GM18868 (cell line): ENCODE results near the gene FBXL17.

Experiments used
- ATAC-seq: cut with Tn5 transposase; IDR thresholded peaks from one replicate; pipeline ENCODE4 v1.9.1; 2021; ENCODE audit warnings: mild to moderate bottlenecking, moderate library complexity; ENCODE audit not compliant: unreplicated experiment

Gene FBXL17

DNA sequence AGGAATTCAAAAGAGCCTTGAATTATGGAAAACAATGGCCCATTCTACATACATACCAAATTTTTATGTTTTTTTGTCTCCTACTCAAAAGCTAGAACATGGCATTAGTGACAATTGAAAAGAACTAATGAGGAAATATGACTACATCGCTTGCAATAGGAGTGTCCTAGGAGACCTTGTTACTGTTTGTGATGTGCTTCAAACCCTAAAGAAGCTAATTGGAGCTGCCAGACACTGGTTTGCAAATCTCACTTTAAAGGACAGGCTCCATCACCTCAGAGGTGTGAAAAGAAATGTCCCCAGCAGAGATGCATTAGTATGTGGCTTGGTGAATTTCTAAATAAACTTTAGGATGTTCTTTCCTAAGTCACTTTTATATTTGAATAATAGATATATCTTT lies 356.9 kb downstream of the FBXL17 start:
- no peak for ATAC-seq

DNA sequence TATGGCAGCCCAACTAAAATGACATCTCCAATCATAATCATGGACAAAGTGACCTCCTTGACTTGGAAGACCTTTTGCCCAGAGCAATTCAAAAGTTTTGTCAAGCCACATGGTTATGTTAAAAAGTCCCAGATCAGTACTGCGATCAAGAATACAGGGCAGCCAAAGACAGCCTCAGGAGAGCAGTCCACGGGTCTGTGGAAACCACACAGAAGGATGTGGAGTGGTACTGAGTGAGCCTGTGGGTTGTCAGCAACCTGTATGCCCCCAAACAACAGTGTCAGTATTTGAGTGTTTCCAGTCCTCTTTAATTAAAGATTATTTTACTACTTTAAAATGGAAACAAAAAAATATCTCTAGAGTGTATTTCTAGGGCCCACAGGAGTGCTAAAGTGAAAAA lies 365.8 kb downstream of the FBXL17 start:
- no peak for ATAC-seq

DNA sequence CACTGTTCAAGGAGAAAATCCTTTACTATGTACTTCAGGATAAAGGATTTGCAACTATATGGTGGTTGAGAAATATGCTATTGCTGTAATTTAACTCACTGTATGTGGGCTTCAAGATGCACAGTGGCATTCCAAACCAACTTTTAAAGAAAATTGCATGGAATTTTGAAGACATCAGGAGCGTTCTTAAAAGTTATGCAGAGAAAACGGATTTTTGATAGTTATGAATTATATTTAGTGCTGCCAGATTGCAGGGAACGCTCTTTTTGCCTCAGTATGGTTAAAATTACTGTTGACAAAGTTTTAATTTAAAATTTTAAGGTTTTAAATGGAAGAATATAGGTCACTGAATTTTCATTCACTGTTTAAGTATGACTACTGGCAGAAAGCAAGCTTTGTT lies 375.1 kb downstream of the FBXL17 start:
- ATAC-seq, result no peak

- peak; percentile 96 for ATAC-seq
Measured at GRCh38 chr5:108003178-108003577, 378.7 kb downstream of the FBXL17 start.

DNA sequence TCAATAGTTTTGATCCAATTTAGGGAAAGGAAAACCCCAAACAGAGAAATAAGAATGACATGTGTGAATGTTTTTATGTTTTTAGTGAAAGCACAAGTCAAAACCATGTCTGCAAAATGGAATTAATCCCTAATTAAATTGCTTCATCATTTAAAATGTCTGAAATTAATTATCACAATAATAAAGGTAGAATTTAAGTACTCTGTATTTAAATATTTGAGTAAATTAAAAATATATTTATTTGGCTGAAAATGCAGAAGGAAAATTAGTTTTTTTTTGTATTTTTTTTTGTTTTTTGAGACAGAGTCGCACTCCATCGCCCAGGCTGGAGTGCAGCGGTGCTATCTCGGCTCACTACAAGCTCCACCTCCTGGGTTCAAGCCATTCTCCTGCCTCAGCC lies 380.7 kb downstream of the FBXL17 start:
- ATAC-seq, result no peak

GRCh38 chr5:107997338-107997980 lies 384.4 kb downstream of the FBXL17 start:
- ATAC-seq, result no peak

GRCh38 chr5:107993341-107993740 lies 388.6 kb downstream of the FBXL17 start:
- no peak for ATAC-seq

- no peak for ATAC-seq
Measured at GRCh38 chr5:107990881-107991810, 390.8 kb downstream of the FBXL17 start.

DNA sequence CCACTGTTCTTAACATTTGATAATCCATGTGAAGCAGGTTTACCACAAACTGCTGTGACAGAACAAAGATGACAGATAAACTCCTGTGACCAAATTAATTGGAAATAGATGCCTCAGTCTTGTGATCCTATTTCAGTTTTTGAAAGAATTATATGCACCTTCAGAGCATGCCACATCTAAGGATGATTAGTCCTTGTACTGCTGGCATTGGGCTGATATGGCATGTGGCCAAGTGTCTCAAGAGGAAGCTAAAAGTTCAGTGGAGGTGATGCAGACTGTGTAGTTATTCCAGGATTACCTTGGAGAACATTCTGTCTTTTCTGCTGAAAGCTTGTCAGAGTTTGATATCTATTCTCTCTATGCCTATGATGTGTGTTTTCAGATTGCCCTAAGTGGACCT lies 396.8 kb downstream of the FBXL17 start:
- no peak for ATAC-seq

GRCh38 chr5:107982703-107983425 lies 399.0 kb downstream of the FBXL17 start:
- no peak for ATAC-seq

- ATAC-seq, result no peak
Measured at GRCh38 chr5:107980923-107981692, 400.8 kb downstream of the FBXL17 start.

GRCh38 chr5:107979900-107980299 lies 402.0 kb downstream of the FBXL17 start:
- peak; percentile 71 for ATAC-seq

DNA sequence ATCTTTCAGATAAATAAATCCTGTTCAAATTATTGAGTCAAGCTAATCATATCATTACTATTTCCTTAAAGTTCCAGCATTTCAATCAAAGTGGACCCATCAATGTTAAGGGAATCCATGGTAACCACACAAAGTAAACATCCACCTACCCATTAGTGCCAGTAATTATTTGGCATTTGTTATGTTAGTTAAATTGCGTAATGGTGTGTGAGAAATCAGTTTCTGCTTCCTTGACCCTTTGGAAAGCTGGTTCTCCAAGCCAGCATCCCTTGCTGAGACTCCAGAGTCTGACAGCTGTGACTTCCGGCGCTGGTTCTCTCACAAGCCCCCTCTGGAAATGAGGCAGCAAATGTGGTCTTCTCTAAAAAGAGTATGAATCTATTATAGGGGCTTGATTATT lies 402.6 kb downstream of the FBXL17 start:
- no peak for ATAC-seq

GRCh38 chr5:107977550-107978071 lies 404.3 kb downstream of the FBXL17 start:
- no peak for ATAC-seq

DNA sequence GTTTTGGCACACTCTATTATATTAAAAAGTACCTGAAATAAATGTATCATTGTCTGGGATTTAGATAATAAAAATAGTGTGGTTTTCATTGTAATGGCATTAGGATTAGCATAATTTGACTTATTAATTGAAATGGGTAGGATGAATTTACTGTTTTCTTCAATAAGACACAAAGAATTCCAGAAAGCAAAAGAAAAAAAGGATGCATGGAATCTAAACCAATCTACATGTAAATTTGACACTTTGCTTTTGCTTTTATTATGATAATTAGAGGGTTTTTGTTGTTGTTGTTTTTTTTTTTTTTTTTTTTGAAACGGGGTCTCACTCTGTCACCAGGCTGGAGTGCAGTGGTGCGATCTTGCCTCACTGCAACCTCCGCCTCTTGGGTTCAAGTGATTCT lies 406.3 kb downstream of the FBXL17 start:
- no peak for ATAC-seq

- ATAC-seq, result no peak
Measured at GRCh38 chr5:107971846-107972245, 410.1 kb downstream of the FBXL17 start.

GRCh38 chr5:107969847-107970246 lies 412.1 kb downstream of the FBXL17 start:
- ATAC-seq, result no peak

DNA sequence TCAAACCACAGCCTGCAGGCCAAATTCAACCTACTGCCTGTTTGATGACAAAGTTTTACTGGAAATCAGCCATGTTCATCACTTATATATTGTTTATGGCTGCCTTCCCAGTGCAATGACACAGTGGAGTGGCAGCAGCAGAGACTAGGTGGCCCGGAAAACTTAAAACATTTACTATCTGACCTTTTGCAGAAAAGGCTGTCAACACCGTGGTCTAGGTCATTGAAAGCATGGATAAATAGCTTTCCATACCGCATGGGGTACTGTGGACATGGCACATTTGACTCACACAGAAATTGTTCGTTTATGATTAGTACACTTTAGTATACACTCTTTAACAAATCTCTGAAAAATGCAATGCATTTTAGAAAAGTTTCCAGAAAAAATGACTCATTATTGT lies 412.9 kb downstream of the FBXL17 start:
- ATAC-seq, result no peak

DNA sequence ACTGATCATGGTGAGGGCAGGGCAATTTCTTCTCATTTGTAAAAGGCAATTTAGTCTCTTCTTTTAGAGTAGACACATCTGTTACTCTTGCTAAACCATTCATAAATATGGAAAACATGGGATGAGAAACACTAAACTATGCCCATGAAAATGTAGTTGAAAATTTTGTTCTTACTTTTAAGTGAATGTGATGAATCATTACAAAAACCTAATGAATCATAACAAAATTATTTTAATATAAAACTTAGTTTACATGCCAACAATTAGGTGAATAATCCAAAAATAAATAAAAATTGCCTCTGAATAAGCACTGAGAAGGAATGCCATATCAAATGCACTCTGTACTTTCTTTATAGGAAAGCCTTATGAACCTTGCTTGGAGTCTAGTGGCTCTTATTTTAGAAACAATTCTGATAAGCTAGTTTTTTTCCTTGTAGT lies 413.5 kb downstream of the FBXL17 start:
- no peak for ATAC-seq

DNA sequence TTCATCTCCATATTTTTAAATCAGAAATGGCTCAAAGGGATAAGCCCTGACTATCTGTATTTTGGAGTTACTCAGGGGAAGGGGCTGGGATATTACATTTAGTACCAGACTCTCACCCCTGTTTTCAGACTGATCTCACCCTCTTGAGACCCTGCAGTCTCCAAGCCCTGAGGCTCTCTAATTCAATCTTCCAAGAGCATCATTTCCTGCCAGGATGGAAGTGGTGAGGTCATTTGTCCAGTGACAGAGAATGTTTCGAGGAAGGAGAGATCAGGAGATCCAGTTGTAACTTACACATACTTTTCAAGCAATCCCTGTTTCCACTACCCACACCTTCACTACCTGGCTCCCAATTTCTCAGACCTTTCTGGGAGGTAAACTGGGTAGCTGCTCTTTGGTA lies 415.7 kb downstream of the FBXL17 start:
- ATAC-seq, result no peak

GRCh38 chr5:107964722-107965121 lies 417.2 kb downstream of the FBXL17 start:
- ATAC-seq, result no peak
